CD8-positive, alpha-beta memory T cell (primary cell): ENCODE data around the gene PLAAT3. TPM values are rescaled to one million over a fixed set of nuclear protein-coding genes. Genes with fewer than 3 reads are reported as not detected.
A peak's percentile ranks its signal among the peaks of the same experiment; 100 is the strongest.
"Not testable (repeated sequence)": the region's sequence is repeated elsewhere in the genome, so short reads cannot be mapped to it uniquely, and the experiment has no call there.

ENCODE experiments used
- CTCF ChIA-PET: fragments of 350-600 bp; sonication (Branson Sonifier 250); formaldehyde crosslinking; loops from one replicate; lab custom pipeline; 2021; ENCODE audit warnings: antibody characterized with exemption; lab: Charles Lee
- POLR2A ChIA-PET: fragments of 350-600 bp; sonication (Branson Sonifier 250); formaldehyde crosslinking; loops from one replicate; lab custom pipeline; 2021; ENCODE audit warnings: antibody characterized with exemption; lab: Charles Lee
- DNase-seq, 5 donors: peaks; one replicate each; pipeline versions ENCODE4 v3.0.0 to v3.0.0-alpha.2; 2020 to 2022; ENCODE audit warnings: mixed read lengths in 1 of 5
- H3K27ac ChIP-seq: one replicate; pipeline ENCODE4 v1.7.0; 2013; ENCODE audit warnings: low read depth, mild to moderate bottlenecking, low read length, moderate library complexity
- H3K27me3 ChIP-seq: 2 replicates; pipeline ENCODE4 v1.7.0; 2013; ENCODE audit warnings: low read length, mild to moderate bottlenecking; ENCODE audit not compliant: insufficient read depth, poor library complexity, severe bottlenecking
- H3K36me3 ChIP-seq: 2 replicates; pipeline ENCODE4 v1.7.0; 2013; ENCODE audit warnings: mild to moderate bottlenecking, low read length, moderate library complexity; ENCODE audit not compliant: insufficient read depth
- H3K4me1 ChIP-seq: 2 replicates; pipeline ENCODE4 v1.7.0; 2013; ENCODE audit warnings: mild to moderate bottlenecking, low read length, moderate library complexity; ENCODE audit not compliant: insufficient read depth
- H3K4me3 ChIP-seq: 2 replicates; pipeline ENCODE4 v1.7.0; 2013; ENCODE audit warnings: mild to moderate bottlenecking, low read length
- H3K9me3 ChIP-seq: 2 replicates; pipeline ENCODE4 v1.7.0; 2013; ENCODE audit warnings: mild to moderate bottlenecking, low read length
- H3K27ac Mint-ChIP-seq, 8 donors: one replicate each; pipeline ENCODE4 v1.8.0; 2020 to 2021; ENCODE audit warnings: mixed read lengths in 8 of 8, mild to moderate bottlenecking in 6 of 8, inconsistent platforms in 3 of 8, moderate library complexity in 3 of 8
- H3K27me3 Mint-ChIP-seq, 2 donors: one replicate each; pipeline ENCODE4 v1.8.0; 2020 to 2021; ENCODE audit warnings: mixed read lengths in 2 of 2, mild to moderate bottlenecking in 1 of 2, moderate library complexity in 1 of 2
- H3K36me3 Mint-ChIP-seq, 3 donors: one replicate each; pipeline ENCODE4 v1.8.0; 2020 to 2021; ENCODE audit warnings: mixed read lengths in 3 of 3, inconsistent platforms in 1 of 3, mild to moderate bottlenecking in 1 of 3
- H3K4me1 Mint-ChIP-seq, 3 donors: one replicate each; pipeline ENCODE4 v1.8.0; 2020 to 2021; ENCODE audit warnings: mixed read lengths in 3 of 3, inconsistent platforms in 1 of 3, mild to moderate bottlenecking in 1 of 3
- H3K4me3 Mint-ChIP-seq, 7 donors: one replicate each; pipeline ENCODE4 v1.8.0; 2020 to 2021; ENCODE audit warnings: mixed read lengths in 7 of 7, mild to moderate bottlenecking in 6 of 7, moderate library complexity in 4 of 7, inconsistent platforms in 2 of 7
- H3K9me3 Mint-ChIP-seq, 5 donors: one replicate each; pipeline ENCODE4 v1.8.0; 2020 to 2022; ENCODE audit warnings: mixed read lengths in 5 of 5, mild to moderate bottlenecking in 3 of 5, moderate library complexity in 2 of 5, inconsistent platforms in 1 of 5
- polyA plus RNA-seq: library from polyadenylated mRNA; unstranded; fragments of 300-500 nt; fragmentation: Illumina TruSeq; gene quantifications from one replicate; pipeline ENCODE4 v1.2.3, GENCODE V29; 2021
- total RNA-seq, 2 experiments: library from RNA; stranded (reverse); gene quantifications; one replicate each; pipeline ENCODE4 v1.2.3, GENCODE V29; 2021

PLAAT3 gene
- total and polyA plus RNA-seq, 3 experiments from 2014 or later, result 13.9 to 39.5 (median 16.0) TPM

DNA sequence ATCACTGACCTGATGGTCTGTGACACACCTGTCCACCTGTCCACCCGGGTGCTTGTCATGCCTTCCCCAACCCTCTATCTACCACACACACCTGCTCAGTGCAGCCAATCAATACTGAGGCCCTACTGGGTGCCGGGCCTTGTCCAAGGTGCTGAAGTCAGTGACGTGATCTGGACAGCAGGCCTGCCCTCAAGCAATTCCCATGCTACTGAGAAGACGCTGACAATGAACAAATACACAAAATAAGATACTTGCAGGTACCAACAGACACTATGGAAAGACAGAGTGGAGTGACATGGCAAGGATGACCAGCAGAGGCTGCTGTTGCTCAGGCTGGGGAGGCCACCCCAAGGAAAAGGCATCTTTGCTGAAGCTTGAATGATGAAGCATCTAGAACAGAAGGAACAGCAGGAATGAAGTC lies 21.2 kb downstream of the PLAAT3 start:
- DNase-seq, result no peak
- Mint-ChIP-seq H3K36me3 (peaks cover 23 to 64% (median 35%) of the 10 kb centered on the region in 3 donors), H3K4me1 (peaks cover 0 to 6% (median 2%) of the 10 kb centered on the region in 3 donors), H3K9me3 (no peaks in the 10 kb centered on the region), H3K27ac (peak overlapping the region in 3 of 8 donors; percentile 15 to 29 (median 17)), H3K4me3 (no peak overlapping the region), H3K27me3 (peaks cover 0 to 1% of the 10 kb centered on the region in 2 donors)
- no peaks in the 10 kb centered on the region for H3K4me1 ChIP-seq
- ChIA-PET POLR2A (no interaction called here), CTCF (interaction anchor here (1.8 kb wide), 1 partner anchor 43 kb away, joined by 4 read pairs; no protein-coding TSS in a partner anchor)
- H3K9me3 ChIP-seq, result no peaks in the 10 kb centered on the region
- no peak overlapping the region for H3K27ac ChIP-seq
- no peaks in the 10 kb centered on the region for H3K36me3 ChIP-seq
- no peak overlapping the region for H3K4me3 ChIP-seq
- no peaks in the 10 kb centered on the region for H3K27me3 ChIP-seq

DNA sequence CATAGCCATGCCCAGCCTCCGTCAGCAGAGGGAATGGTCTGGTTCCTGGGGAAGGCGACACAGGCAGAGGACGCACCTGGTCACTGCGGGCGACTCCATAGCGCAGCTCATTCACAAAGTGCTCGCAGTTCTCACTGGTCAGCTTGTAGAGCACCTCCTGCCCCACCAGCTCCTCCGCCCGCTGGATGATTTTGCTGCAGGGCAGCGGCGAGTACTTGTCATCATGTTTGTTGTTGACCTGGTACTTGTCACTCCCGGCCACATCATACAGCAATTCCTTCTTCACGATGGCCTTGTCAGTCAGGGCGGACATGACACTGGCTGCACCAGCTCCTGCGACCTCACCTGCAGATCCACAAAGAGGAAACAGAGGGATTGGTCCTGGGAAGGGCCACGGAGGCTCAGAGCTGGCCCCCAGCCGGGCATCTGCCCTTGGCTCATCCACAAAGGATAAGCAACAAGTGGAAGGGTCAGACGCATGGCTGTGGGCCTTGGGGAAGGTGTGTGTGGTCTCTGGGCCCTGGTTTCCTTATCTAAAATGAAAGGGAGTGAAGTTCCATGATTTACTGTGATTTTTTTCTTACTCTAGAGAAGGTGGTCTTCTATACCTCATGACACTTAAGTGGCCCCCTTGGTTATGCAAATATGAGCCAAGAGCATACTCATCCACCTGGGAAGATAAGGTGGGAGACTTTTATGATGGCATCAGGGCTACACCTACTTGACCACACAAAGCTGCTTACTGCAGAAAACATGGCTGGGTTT lies 24.0 kb downstream of the PLAAT3 start:
- POLR2A ChIA-PET, result no interaction called here
- H3K27ac ChIP-seq, result no peak overlapping the region
- H3K4me3 ChIP-seq, result no peak overlapping the region
- no peak for DNase-seq
- no peaks in the 10 kb centered on the region for H3K9me3 ChIP-seq
- CTCF ChIA-PET, result no interaction called here
- no peak overlapping the region for H3K4me3 Mint-ChIP-seq
- peaks cover 0 to 1% of the 10 kb centered on the region in 2 donors for H3K27me3 Mint-ChIP-seq
- H3K27ac Mint-ChIP-seq, result no peak overlapping the region
- H3K36me3 ChIP-seq, result no peaks in the 10 kb centered on the region
- H3K4me1 ChIP-seq, result no peaks in the 10 kb centered on the region
- H3K27me3 ChIP-seq, result no peaks in the 10 kb centered on the region
- no peaks in the 10 kb centered on the region for H3K9me3 Mint-ChIP-seq
- peaks cover 27 to 64% (median 43%) of the 10 kb centered on the region in 3 donors for H3K36me3 Mint-ChIP-seq
- peaks cover 0 to 6% (median 2%) of the 10 kb centered on the region in 3 donors for H3K4me1 Mint-ChIP-seq

DNA sequence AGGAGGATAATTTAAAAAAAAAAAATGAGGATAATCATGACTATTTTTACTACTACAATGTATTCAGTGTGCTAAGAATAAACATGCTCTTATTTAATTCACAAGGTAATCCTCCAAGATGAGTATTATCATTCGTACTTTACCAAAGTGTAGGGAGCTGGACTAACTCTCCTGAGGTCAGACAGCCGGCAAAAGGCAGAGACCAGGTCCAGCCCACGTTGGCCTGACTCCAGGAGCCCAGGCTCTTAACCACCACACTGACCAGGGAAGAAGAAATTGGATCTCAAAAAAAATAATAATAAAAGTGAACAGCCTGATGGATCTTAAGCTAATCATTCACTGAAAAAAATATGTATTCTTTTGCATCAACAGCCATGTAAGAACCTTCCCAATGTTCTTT lies 25.2 kb downstream of the PLAAT3 start:
- CTCF ChIA-PET, result interaction anchor here (0.7 kb wide), 1 partner anchor 163 kb away, joined by 5 read pairs; no protein-coding TSS in a partner anchor
- H3K4me1 ChIP-seq, result no peaks in the 10 kb centered on the region
- Mint-ChIP-seq H3K9me3 (no peaks in the 10 kb centered on the region), H3K27me3 (peaks cover 0 to 1% of the 10 kb centered on the region in 2 donors), H3K4me1 (peaks cover 0 to 7% (median 2%) of the 10 kb centered on the region in 3 donors), H3K27ac (peak overlapping the region in 4 of 8 donors; percentile 22 to 73 (median 50)), H3K4me3 (no peak overlapping the region), H3K36me3 (peaks cover 27 to 59% (median 36%) of the 10 kb centered on the region in 3 donors)
- H3K27me3 ChIP-seq, result no peaks in the 10 kb centered on the region
- POLR2A ChIA-PET, result no interaction called here
- no peak overlapping the region for H3K4me3 ChIP-seq
- H3K36me3 ChIP-seq, result no peaks in the 10 kb centered on the region
- no peak for DNase-seq
- no peak overlapping the region for H3K27ac ChIP-seq
- H3K9me3 ChIP-seq, result no peaks in the 10 kb centered on the region

DNA sequence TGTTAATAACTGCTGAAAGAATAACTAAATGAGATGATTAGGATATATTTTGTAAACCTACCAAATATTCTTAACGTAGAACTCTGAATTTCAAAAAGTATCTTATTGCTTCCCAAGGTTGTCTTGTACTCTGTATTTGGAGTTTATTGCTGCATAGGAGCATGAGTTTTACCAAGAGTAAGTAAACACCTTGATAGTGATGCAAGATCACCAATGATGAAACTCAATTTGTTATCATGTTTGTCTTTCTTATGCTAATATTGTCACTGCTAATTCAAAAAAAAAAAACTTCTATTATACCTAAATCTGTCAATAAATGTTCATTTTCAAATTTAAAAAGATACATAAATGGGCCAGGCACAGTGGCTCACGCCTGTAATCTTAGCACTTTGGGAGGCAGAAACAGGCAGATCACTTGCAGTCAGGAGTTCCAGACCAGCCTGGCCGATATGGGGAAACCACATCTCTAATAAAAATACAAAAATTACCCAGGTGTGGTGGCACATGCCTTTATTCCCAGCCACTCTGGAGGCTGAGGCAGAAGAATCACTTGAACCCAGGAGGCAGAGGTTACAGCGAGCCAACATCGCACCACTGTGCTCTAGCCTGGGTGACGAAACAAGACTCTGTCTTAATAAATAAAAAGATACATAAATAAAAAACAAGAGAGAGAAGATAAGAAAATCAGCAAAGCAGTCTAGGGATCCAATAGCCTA lies 27.6 kb downstream of the PLAAT3 start:
- no peaks in the 10 kb centered on the region for H3K27me3 Mint-ChIP-seq
- H3K4me1 Mint-ChIP-seq, result peaks cover 18 to 25% (median 22%) of the 10 kb centered on the region in 3 donors
- POLR2A ChIA-PET, result interaction anchor here (0.7 kb wide), 1 partner anchor 9 kb away, joined by 6 read pairs; no protein-coding TSS in a partner anchor

DNA sequence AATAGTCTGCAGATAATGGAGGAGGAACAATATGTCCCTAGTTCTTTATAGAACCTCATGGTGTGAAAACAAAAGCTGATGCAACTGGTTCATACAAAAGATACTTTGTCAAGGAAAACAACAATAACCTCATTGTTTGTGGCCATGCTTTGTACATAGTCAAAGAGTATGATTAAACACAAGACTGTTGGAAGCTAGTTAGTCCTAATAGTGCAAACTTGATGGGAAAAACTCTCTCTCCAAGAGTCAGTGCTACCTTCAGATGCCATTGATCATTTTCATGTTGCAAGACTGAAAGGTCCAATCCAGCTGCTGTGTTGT lies 30.9 kb downstream of the PLAAT3 start:
- Histone ChIP-seq H3K4me1 (peaks cover 12% of the 10 kb centered on the region), H3K4me3 (no peak overlapping the region), H3K36me3 (no peaks in the 10 kb centered on the region), H3K27me3 (no peaks in the 10 kb centered on the region), H3K9me3 (no peaks in the 10 kb centered on the region), H3K27ac (no peak overlapping the region)
- ChIA-PET POLR2A (no interaction called here), CTCF (interaction anchor here (1.0 kb wide), 1 partner anchor 21 kb away, joined by 3 read pairs; no protein-coding TSS in a partner anchor)
- DNase-seq, result no peak
- Mint-ChIP-seq H3K27ac (peak overlapping the region; percentile 32 to 97 (median 69)), H3K36me3 (peaks cover 19 to 59% (median 34%) of the 10 kb centered on the region in 3 donors), H3K9me3 (peaks cover 6 to 25% (median 24%) of the 10 kb centered on the region in 5 donors), H3K4me1 (peaks cover 20 to 27% (median 22%) of the 10 kb centered on the region in 3 donors), H3K4me3 (peak overlapping the region in 3 of 7 donors; percentile 0 to 69 (median 49)), H3K27me3 (no peaks in the 10 kb centered on the region)

More for the DNA sequence above, 27.6 kb downstream of the PLAAT3 start:
- H3K4me3 ChIP-seq, result no peak overlapping the region
- H3K9me3 ChIP-seq, result no peaks in the 10 kb centered on the region
- peaks cover 12% of the 10 kb centered on the region for H3K4me1 ChIP-seq
- DNase-seq, result no peak
- H3K27me3 ChIP-seq, result no peaks in the 10 kb centered on the region
- no peak overlapping the region for H3K27ac ChIP-seq
- H3K36me3 ChIP-seq, result no peaks in the 10 kb centered on the region
- CTCF ChIA-PET, result no interaction called here
- Mint-ChIP-seq H3K4me3 (no peak overlapping the region), H3K36me3 (peaks cover 27 to 62% (median 37%) of the 10 kb centered on the region in 3 donors), H3K27ac (no peak overlapping the region), H3K9me3 (peaks cover 2 to 9% (median 4%) of the 10 kb centered on the region in 5 donors)

DNA sequence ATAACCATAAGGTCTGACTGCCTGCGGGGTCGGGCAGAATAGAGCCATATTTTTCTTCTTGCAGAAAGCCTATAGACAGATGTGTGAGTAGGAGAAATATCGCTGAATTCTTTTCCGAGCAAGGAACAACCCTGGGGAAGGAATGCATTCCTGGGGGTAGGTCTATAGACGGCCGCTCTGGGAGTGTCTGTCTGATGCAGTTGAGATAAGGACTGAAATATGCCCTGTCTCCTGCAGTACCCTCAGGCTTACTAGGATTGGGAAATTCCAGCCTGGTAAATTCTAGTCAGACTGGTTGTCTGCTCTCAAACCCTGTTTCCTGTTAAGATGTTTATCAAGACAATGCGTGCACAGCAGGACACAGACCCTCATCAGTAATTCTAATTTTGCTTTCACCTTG lies 33.0 kb downstream of the PLAAT3 start:
- DNase-seq, H3K27me3 ChIP-seq, H3K9me3 ChIP-seq, H3K4me3 ChIP-seq, POLR2A ChIA-PET, H3K27ac ChIP-seq, H3K4me3 Mint-ChIP-seq, CTCF ChIA-PET, H3K27me3 Mint-ChIP-seq, H3K36me3 ChIP-seq: not testable (repeated sequence)
- peak overlapping the region in 1 of 8 donors; percentile 86 for H3K27ac Mint-ChIP-seq
- H3K36me3 Mint-ChIP-seq, result peaks cover 17 to 48% (median 28%) of the 10 kb centered on the region in 3 donors
- H3K4me1 ChIP-seq, result peaks cover 12% of the 10 kb centered on the region
- H3K4me1 Mint-ChIP-seq, result peaks cover 20 to 27% (median 22%) of the 10 kb centered on the region in 3 donors
- peaks cover 6 to 27% (median 25%) of the 10 kb centered on the region in 5 donors for H3K9me3 Mint-ChIP-seq

DNA sequence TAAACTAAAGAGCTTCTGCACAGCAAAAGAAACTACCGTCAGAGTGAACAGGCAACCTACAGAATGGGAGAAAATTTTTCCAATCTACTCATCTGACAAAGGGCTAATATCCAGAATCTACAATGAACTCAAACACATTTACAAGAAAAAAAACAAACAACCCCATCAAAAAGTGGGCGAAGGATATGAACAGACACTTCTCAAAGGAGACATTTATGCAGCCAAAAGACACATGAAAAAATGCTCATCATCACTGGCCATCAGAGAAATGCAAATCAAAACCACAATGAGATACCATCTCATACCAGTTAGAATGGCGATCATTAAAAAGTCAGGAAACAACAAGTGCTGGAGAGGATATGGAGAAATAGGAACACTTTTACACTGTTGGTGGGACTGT lies 35.4 kb downstream of the PLAAT3 start:
- H3K36me3 ChIP-seq, H3K27me3 Mint-ChIP-seq, DNase-seq, H3K27ac Mint-ChIP-seq, H3K27ac ChIP-seq, POLR2A ChIA-PET, CTCF ChIA-PET, H3K9me3 ChIP-seq, H3K4me3 Mint-ChIP-seq, H3K27me3 ChIP-seq, H3K4me3 ChIP-seq: not testable (repeated sequence)
- H3K36me3 Mint-ChIP-seq, result peaks cover 14 to 39% (median 25%) of the 10 kb centered on the region in 3 donors
- peaks cover 6 to 27% (median 25%) of the 10 kb centered on the region in 5 donors for H3K9me3 Mint-ChIP-seq
- peaks cover 24% of the 10 kb centered on the region for H3K4me1 ChIP-seq
- H3K4me1 Mint-ChIP-seq, result peaks cover 37 to 41% (median 38%) of the 10 kb centered on the region in 3 donors
